ENCODE data around the gene CPSF4L. TPM values are rescaled to one million over a fixed set of nuclear protein-coding genes. Genes with fewer than 3 reads are reported as not detected.

The CPSF4L gene
- total RNA-seq, 2 experiments from 2014 or later, result not detected

Other genes with a start within 250 kb of the CPSF4L start
- gene SLC39A11, start 169.2 kb downstream of the CPSF4L start, total RNA-seq, result 10 to 100 TPM; 16.1 to 17.2 TPM
- under 1 TPM; 0.44 to 0.46 TPM for gene SSTR2, start 96.9 kb downstream of the CPSF4L start, total RNA-seq
- gene COG1, start 68.8 kb downstream of the CPSF4L start, total RNA-seq, result 10 to 100 TPM; 23.2 to 23.6 TPM
- under 1 TPM; 0.34 to 0.53 TPM for gene CDC42EP4, start 50.1 kb upstream of the CPSF4L start, total RNA-seq

Data from activated CD8-positive, alpha-beta memory T cell treated with anti-CD3 and anti-CD28 coated beads for 36 hours (primary cell).